SJSA1 (cell line): Measurements from ENCODE around the gene MAML2. TPM values are rescaled to one million over a fixed set of nuclear protein-coding genes. Genes with fewer than 3 reads are reported as not detected.

Experiments used
- DNase-seq, 2 experiments: peaks; one replicate each; pipeline ENCODE4 v3.0.0-alpha.2; 2015 to 2020; ENCODE audit warnings: low spot score in 2 of 2, low read depth in 1 of 2
- H3K27ac ChIP-seq: fragments of 250-450 bp; sonication (Bioruptor Pico); 2 replicates; pipeline ENCODE4 v1.5.1; 2020; ENCODE audit warnings: mild to moderate bottlenecking, moderate library complexity
- H3K27me3 ChIP-seq: fragments of 250-450 bp; sonication (Bioruptor Pico); replicated peaks from 2 replicates; pipeline ENCODE4 v1.5.1; 2020; ENCODE audit warnings: mild to moderate bottlenecking, moderate library complexity
- H3K36me3 ChIP-seq: fragments of 250-450 bp; sonication (Bioruptor Pico); 2 replicates; pipeline ENCODE4 v1.5.1; 2020; ENCODE audit warnings: mild to moderate bottlenecking
- H3K4me1 ChIP-seq: fragments of 250-450 bp; sonication (Bioruptor Pico); replicated peaks from 2 replicates; pipeline ENCODE4 v1.6.1; 2021; ENCODE audit warnings: mild to moderate bottlenecking
- H3K4me3 ChIP-seq: fragments of 250-450 bp; sonication (Bioruptor Pico); 2 replicates; pipeline ENCODE4 v1.5.1; 2020; ENCODE audit warnings: mild to moderate bottlenecking
- H3K9me3 ChIP-seq: fragments of 250-450 bp; sonication (Bioruptor Pico); replicated peaks from 2 replicates; pipeline ENCODE4 v1.5.1; 2020; ENCODE audit warnings: mild to moderate bottlenecking
- total RNA-seq: library from RNA; depleted of rRNA; stranded (reverse); fragments of >200 nt; shearing (Covaris generic); gene quantifications from 2 replicates; pipeline ENCODE4 v1.2.3, GENCODE V29; 2014

The MAML2 gene
- total RNA-seq, 1 experiment from 2014 or later: 8.7 TPM

GRCh38 chr11:96306933-96307775 lies 35.8 kb downstream of the MAML2 start:
- H3K4me1 ChIP-seq: peaks cover 90% of the 10 kb centered on the region
- H3K27ac ChIP-seq: peak overlapping the region; percentile 96
- DNase-seq: peak; percentile 80 to 91
- no peaks in the 10 kb centered on the region for H3K9me3 ChIP-seq
- H3K27me3 ChIP-seq: no peaks in the 10 kb centered on the region
- peak overlapping the region; percentile 17 for H3K4me3 ChIP-seq
- H3K36me3 ChIP-seq: no peaks in the 10 kb centered on the region

- Histone ChIP-seq H3K27ac (peak overlapping the region; percentile 96), H3K36me3 (no peaks in the 10 kb centered on the region), H3K27me3 (no peaks in the 10 kb centered on the region), H3K9me3 (no peaks in the 10 kb centered on the region), H3K4me1 (peaks cover 84% of the 10 kb centered on the region), H3K4me3 (peak overlapping the region; percentile 4)
- no peak for DNase-seq
Measured at GRCh38 chr11:96306600-96306932, 36.4 kb downstream of the MAML2 start.

- no peak for DNase-seq
- no peaks in the 10 kb centered on the region for H3K9me3 ChIP-seq
- H3K4me1 ChIP-seq: peaks cover 79% of the 10 kb centered on the region
- H3K36me3 ChIP-seq: no peaks in the 10 kb centered on the region
- H3K27me3 ChIP-seq: no peaks in the 10 kb centered on the region
- H3K4me3 ChIP-seq: no peak overlapping the region; the same call in 1 of the 2 replicates
- H3K27ac ChIP-seq: peak overlapping the region; percentile 96
Measured at GRCh38 chr11:96306071-96306470, 36.9 kb downstream of the MAML2 start.

GRCh38 chr11:96303980-96304379 lies 39.0 kb downstream of the MAML2 start:
- H3K27me3 ChIP-seq: no peaks in the 10 kb centered on the region
- peaks cover 59% of the 10 kb centered on the region for H3K4me1 ChIP-seq
- H3K4me3 ChIP-seq: no peak overlapping the region
- no peak overlapping the region for H3K27ac ChIP-seq
- H3K36me3 ChIP-seq: no peaks in the 10 kb centered on the region
- DNase-seq: no peak
- no peaks in the 10 kb centered on the region for H3K9me3 ChIP-seq

GRCh38 chr11:96303064-96303463 lies 39.9 kb downstream of the MAML2 start:
- H3K27me3 ChIP-seq: no peaks in the 10 kb centered on the region
- H3K9me3 ChIP-seq: no peaks in the 10 kb centered on the region
- H3K4me1 ChIP-seq: peaks cover 50% of the 10 kb centered on the region
- H3K36me3 ChIP-seq: no peaks in the 10 kb centered on the region
- 0 out of 2 replicates have a peak overlapping the region, but pooled peaks have one; percentile 26 for H3K27ac ChIP-seq
- no peak for DNase-seq
- H3K4me3 ChIP-seq: no peak overlapping the region

- H3K9me3 ChIP-seq: no peaks in the 10 kb centered on the region
- H3K27me3 ChIP-seq: no peaks in the 10 kb centered on the region
- H3K27ac ChIP-seq: no peak overlapping the region
- H3K36me3 ChIP-seq: no peaks in the 10 kb centered on the region
- H3K4me3 ChIP-seq: no peak overlapping the region
- no peak for DNase-seq
- H3K4me1 ChIP-seq: peaks cover 39% of the 10 kb centered on the region
Measured at GRCh38 chr11:96301818-96302217, 41.2 kb downstream of the MAML2 start.

- Histone ChIP-seq H3K4me1 (peaks cover 26% of the 10 kb centered on the region), H3K36me3 (no peaks in the 10 kb centered on the region), H3K27me3 (no peaks in the 10 kb centered on the region), H3K27ac (no peak overlapping the region), H3K9me3 (no peaks in the 10 kb centered on the region), H3K4me3 (no peak overlapping the region)
- DNase-seq: no peak
Measured at GRCh38 chr11:96299155-96299888, 43.7 kb downstream of the MAML2 start.

- Histone ChIP-seq H3K4me3 (no peak overlapping the region), H3K36me3 (no peaks in the 10 kb centered on the region), H3K4me1 (0 out of 2 replicates have a peak, but pooled peaks cover 9% of the 10 kb centered on the region), H3K27me3 (no peaks in the 10 kb centered on the region), H3K9me3 (no peaks in the 10 kb centered on the region), H3K27ac (no peak overlapping the region)
- DNase-seq: no peak
Measured at GRCh38 chr11:96295369-96295768, 47.6 kb downstream of the MAML2 start.

- Histone ChIP-seq H3K4me3 (no peak overlapping the region), H3K9me3 (no peaks in the 10 kb centered on the region), H3K36me3 (no peaks in the 10 kb centered on the region), H3K4me1 (0 out of 2 replicates have a peak, but pooled peaks cover 9% of the 10 kb centered on the region), H3K27ac (no peak overlapping the region), H3K27me3 (no peaks in the 10 kb centered on the region)
- DNase-seq: no peak
Measured at GRCh38 chr11:96294289-96294688, 48.7 kb downstream of the MAML2 start.

GRCh38 chr11:96293598-96294021 lies 49.4 kb downstream of the MAML2 start:
- no peak for DNase-seq
- no peak overlapping the region for H3K27ac ChIP-seq
- H3K4me1 ChIP-seq: 0 out of 2 replicates have a peak, but pooled peaks cover 9% of the 10 kb centered on the region
- no peaks in the 10 kb centered on the region for H3K36me3 ChIP-seq
- H3K27me3 ChIP-seq: no peaks in the 10 kb centered on the region
- no peaks in the 10 kb centered on the region for H3K9me3 ChIP-seq
- H3K4me3 ChIP-seq: no peak overlapping the region

- no peak overlapping the region for H3K27ac ChIP-seq
- no peak overlapping the region for H3K4me3 ChIP-seq
- no peaks in the 10 kb centered on the region for H3K27me3 ChIP-seq
- DNase-seq: no peak
- no peaks in the 10 kb centered on the region for H3K36me3 ChIP-seq
- 0 out of 2 replicates have a peak, but pooled peaks cover 9% of the 10 kb centered on the region for H3K4me1 ChIP-seq
- H3K9me3 ChIP-seq: no peaks in the 10 kb centered on the region
Measured at GRCh38 chr11:96293109-96293508, 49.9 kb downstream of the MAML2 start.

- DNase-seq: no peak
- Histone ChIP-seq H3K9me3 (no peaks in the 10 kb centered on the region), H3K4me3 (no peak overlapping the region), H3K36me3 (no peaks in the 10 kb centered on the region), H3K4me1 (0 out of 2 replicates have a peak, but pooled peaks cover 9% of the 10 kb centered on the region), H3K27me3 (no peaks in the 10 kb centered on the region), H3K27ac (no peak overlapping the region)
Measured at GRCh38 chr11:96292291-96293010, 50.5 kb downstream of the MAML2 start.

- Histone ChIP-seq H3K36me3 (no peaks in the 10 kb centered on the region), H3K27me3 (no peaks in the 10 kb centered on the region), H3K27ac (no peak overlapping the region), H3K9me3 (no peaks in the 10 kb centered on the region), H3K4me1 (0 out of 2 replicates have a peak, but pooled peaks cover 9% of the 10 kb centered on the region), H3K4me3 (no peak overlapping the region)
- DNase-seq: no peak
Measured at GRCh38 chr11:96290631-96291030, 52.4 kb downstream of the MAML2 start.
